ENCODE results near the gene RAC3.
A peak's percentile ranks its signal among the peaks of the same experiment; 100 is the strongest.

RAC3 gene

GRCh38 chr17:82062984-82063368, 31.5 kb downstream of the RAC3 start:
- Histone ChIP-seq H3K9me3 (ENCODE audit: insufficient read depth, low read length, severe bottlenecking) (no peaks in the 10 kb centered on the region), H3K9ac (ENCODE audit: low read depth, low read length) (no peak overlapping the region), H3K4me1 (ENCODE audit: insufficient read depth, low read length) (peaks cover 43% of the 10 kb centered on the region), H3K4me3 (ENCODE audit: low read depth in 1 of 2, low read length in 2 of 2) (no peak overlapping the region), H3K4me2 (ENCODE audit: insufficient read depth, low read length) (peak overlapping the region; percentile 100; the same call in 1 of the 2 replicates), H3K36me3 (ENCODE audit: insufficient read depth, low read length) (peaks cover 68% of the 10 kb centered on the region), H3K27me3 (ENCODE audit: insufficient read depth, low read length, poor library complexity) (no peaks in the 10 kb centered on the region), H4K20me1 (ENCODE audit: insufficient read depth, low read length) (peaks cover 50% of the 10 kb centered on the region), H3K79me2 (ENCODE audit: insufficient read depth, low read length) (peaks cover 33% of the 10 kb centered on the region), H3K27ac (ENCODE audit: low read length) (no peak overlapping the region; the same call in 1 of the 2 replicates), H2AFZ (ENCODE audit: low read depth, low read length) (no peak overlapping the region)
- DNase-seq: no peak
- ATAC-seq (ENCODE audit: insufficient read depth, low read depth): no peak
- TF ChIP-seq, protein P1, sequence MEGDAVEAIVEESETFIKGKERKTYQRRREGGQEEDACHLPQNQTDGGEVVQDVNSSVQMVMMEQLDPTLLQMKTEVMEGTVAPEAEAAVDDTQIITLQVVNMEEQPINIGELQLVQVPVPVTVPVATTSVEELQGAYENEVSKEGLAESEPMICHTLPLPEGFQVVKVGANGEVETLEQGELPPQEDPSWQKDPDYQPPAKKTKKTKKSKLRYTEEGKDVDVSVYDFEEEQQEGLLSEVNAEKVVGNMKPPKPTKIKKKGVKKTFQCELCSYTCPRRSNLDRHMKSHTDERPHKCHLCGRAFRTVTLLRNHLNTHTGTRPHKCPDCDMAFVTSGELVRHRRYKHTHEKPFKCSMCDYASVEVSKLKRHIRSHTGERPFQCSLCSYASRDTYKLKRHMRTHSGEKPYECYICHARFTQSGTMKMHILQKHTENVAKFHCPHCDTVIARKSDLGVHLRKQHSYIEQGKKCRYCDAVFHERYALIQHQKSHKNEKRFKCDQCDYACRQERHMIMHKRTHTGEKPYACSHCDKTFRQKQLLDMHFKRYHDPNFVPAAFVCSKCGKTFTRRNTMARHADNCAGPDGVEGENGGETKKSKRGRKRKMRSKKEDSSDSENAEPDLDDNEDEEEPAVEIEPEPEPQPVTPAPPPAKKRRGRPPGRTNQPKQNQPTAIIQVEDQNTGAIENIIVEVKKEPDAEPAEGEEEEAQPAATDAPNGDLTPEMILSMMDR (IDR thresholded peaks at IDR 0.05; ENCODE audit: borderline replicate concordance, extremely low read depth, low read length, poor library complexity, severe bottlenecking): no peak
- TF ChIP-seq EZH2 (IDR thresholded peaks at IDR 0.05; ENCODE audit: borderline replicate concordance, low read depth, low read length, severe bottlenecking): no peak

DNA sequence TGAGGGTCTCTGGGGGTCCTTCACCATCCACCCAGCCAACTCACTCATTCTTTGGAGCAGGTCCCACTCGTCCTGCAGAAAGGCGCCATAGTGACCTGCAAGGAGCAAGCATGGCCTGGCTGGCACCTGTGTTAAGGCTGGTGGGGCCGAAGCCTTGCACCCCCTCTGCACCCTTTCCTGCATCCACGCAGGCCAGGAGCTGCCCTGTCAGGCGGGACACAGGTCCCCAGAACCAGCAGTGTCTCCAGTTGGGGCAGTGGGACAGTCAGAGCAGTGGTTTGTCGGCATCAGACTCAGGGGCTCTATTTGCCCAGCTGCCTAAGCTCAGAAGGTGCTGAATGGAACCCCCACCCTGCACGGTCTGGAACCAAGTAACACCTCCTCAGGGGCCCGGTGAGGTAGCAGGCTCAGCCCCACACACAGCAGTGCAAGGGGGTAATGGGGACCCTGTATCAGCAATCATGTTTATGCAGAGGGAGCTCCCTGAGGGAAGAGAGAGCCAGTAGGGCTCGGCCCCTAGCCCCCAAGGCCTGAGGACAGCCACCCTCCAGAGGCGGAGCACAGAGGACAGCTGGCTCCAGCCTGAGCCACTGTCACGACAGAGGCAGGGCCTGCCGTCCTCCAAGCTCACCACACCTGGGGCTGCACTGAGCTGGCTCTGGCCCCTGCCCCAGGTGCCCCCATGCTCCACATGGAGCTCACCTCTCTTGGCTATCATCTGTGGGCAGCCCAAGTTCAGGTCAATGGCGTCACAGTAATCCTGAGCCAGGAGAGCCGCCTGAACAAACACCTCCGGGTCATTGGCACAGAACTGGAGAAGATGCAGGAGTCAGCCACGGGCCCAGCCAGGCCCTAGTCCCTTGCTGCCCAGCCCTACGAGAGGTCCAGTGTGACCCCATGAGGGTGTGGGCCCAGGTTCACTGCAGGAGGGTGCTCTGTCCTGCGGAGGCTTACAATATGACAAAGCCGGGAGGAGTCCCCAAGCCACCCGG, 32.2 kb downstream of the RAC3 start:
- peaks cover 61% of the 10 kb centered on the region for H3K36me3 ChIP-seq (ENCODE audit: insufficient read depth, low read length)
- DNase-seq (no peak), ATAC-seq (ENCODE audit: insufficient read depth, low read depth) (no peak)
- H3K27ac ChIP-seq (ENCODE audit: low read length): no peak overlapping the region; the same call in 1 of the 2 replicates
- H3K9ac ChIP-seq (ENCODE audit: low read depth, low read length): peak overlapping the region; percentile 87
- peak overlapping the region in 1 of 2 experiments; percentile 75; a peak in 3 of 4 replicates for H3K4me3 ChIP-seq (ENCODE audit: low read depth in 1 of 2, low read length in 2 of 2)
- TF ChIP-seq, protein P1 (IDR thresholded peaks at IDR 0.05; ENCODE audit: borderline replicate concordance, extremely low read depth, low read length, poor library complexity, severe bottlenecking): no peak
- no peak for TF ChIP-seq EZH2 (IDR thresholded peaks at IDR 0.05; ENCODE audit: borderline replicate concordance, low read depth, low read length, severe bottlenecking)
- peaks cover 33% of the 10 kb centered on the region for H3K79me2 ChIP-seq (ENCODE audit: insufficient read depth, low read length)
- H3K27me3 ChIP-seq (ENCODE audit: insufficient read depth, low read length, poor library complexity): no peaks in the 10 kb centered on the region
- H3K4me1 ChIP-seq (ENCODE audit: insufficient read depth, low read length): peaks cover 43% of the 10 kb centered on the region
- H3K4me2 ChIP-seq (ENCODE audit: insufficient read depth, low read length): peak overlapping the region; percentile 100
- peaks cover 47% of the 10 kb centered on the region for H4K20me1 ChIP-seq (ENCODE audit: insufficient read depth, low read length)
- no peak overlapping the region for H2AFZ ChIP-seq (ENCODE audit: low read depth, low read length)
- H3K9me3 ChIP-seq (ENCODE audit: insufficient read depth, low read length, severe bottlenecking): no peaks in the 10 kb centered on the region

GRCh38 chr17:82064433-82065192, 33.1 kb downstream of the RAC3 start:
- Histone ChIP-seq H3K27ac (ENCODE audit: low read length) (peak overlapping the region; percentile 77), H3K9ac (ENCODE audit: low read depth, low read length) (peak overlapping the region; percentile 87), H3K9me3 (ENCODE audit: insufficient read depth, low read length, severe bottlenecking) (no peaks in the 10 kb centered on the region), H3K4me3 (ENCODE audit: low read depth in 1 of 2, low read length in 2 of 2) (peak overlapping the region; percentile 75 to 97), H3K4me1 (ENCODE audit: insufficient read depth, low read length) (peaks cover 43% of the 10 kb centered on the region), H3K27me3 (ENCODE audit: insufficient read depth, low read length, poor library complexity) (no peaks in the 10 kb centered on the region), H3K79me2 (ENCODE audit: insufficient read depth, low read length) (peaks cover 33% of the 10 kb centered on the region), H4K20me1 (ENCODE audit: insufficient read depth, low read length) (peaks cover 39% of the 10 kb centered on the region), H3K36me3 (ENCODE audit: insufficient read depth, low read length) (peaks cover 52% of the 10 kb centered on the region), H3K4me2 (ENCODE audit: insufficient read depth, low read length) (peak overlapping the region; percentile 100), H2AFZ (ENCODE audit: low read depth, low read length) (peak overlapping the region; percentile 81; the same call in 1 of the 2 replicates)
- DNase-seq (no peak), ATAC-seq (ENCODE audit: insufficient read depth, low read depth) (no peak)
- TF ChIP-seq, protein P1 (IDR thresholded peaks at IDR 0.05; ENCODE audit: borderline replicate concordance, extremely low read depth, low read length, poor library complexity, severe bottlenecking): no peak
- TF ChIP-seq EZH2 (IDR thresholded peaks at IDR 0.05; ENCODE audit: borderline replicate concordance, low read depth, low read length, severe bottlenecking): no peak

All from DND-41 (cell line).